GM12878 (cell line): ENCODE results near the gene RAD18. TPM values are rescaled to one million over a fixed set of nuclear protein-coding genes. Genes with fewer than 3 reads are reported as not detected.

Source experiments
- ATAC-seq: fragments of 200-7000 bp; cut with Tn5 transposase; 3 replicates; pipeline ENCODE4 v1.9.1; 2020; ENCODE audit warnings: mild to moderate bottlenecking, moderate library complexity
- BruUV-seq: library from RNA; stranded (reverse); fragments of 400-500 nt; replicated peaks from 2 replicates; lab custom pipeline; 2021; lab: Mats Ljungman, UMichigan
- CTCF ChIA-PET: fragments of 300-600 bp; sonication (Branson Sonifier 250); formaldehyde crosslinking; extraction: SDS; loops from one replicate; lab custom pipeline; 2021; ENCODE audit warnings: inconsistent platforms; lab: Yijun Ruan, JAX
- POLR2A ChIA-PET: fragments of 350-600 bp; formaldehyde crosslinking; extraction: SDS; loops from one replicate; lab custom pipeline; 2021; ENCODE audit warnings: inconsistent platforms; lab: Charles Lee
- RAD21 ChIA-PET: fragments of 300-600 bp; sonication (Branson Sonifier 250); formaldehyde crosslinking; loops from one replicate; lab custom pipeline; 2023; ENCODE audit warnings: antibody characterized with exemption; ENCODE audit not compliant: unreplicated experiment; lab: Charles Lee
- SMC1A ChIA-PET: fragments of 300-600 bp; sonication (Branson Sonifier 250); formaldehyde crosslinking; loops from one replicate; lab custom pipeline; 2023; ENCODE audit not compliant: unreplicated experiment, uncharacterized antibody; lab: Charles Lee
- DNase-seq: peaks from one replicate; pipeline ENCODE4 v3.0.0-alpha.2; 2011; ENCODE audit warnings: low read depth, low spot score
- FAIRE-seq: peaks from 3 replicates; lab custom pipeline; 2011; peaks lifted over from hg19 to GRCh38; lab: Jason Lieb, UNC
- H2AFZ ChIP-seq: 2 replicates; pipeline ENCODE4 v1.6.0; 2011; ENCODE audit warnings: low read depth, low read length, control low read depth; ENCODE audit not compliant: control insufficient read depth
- H3K27ac ChIP-seq: 2 replicates; pipeline ENCODE4 v1.5.1; 2011; ENCODE audit warnings: control low read depth; ENCODE audit not compliant: control insufficient read depth, insufficient read depth
- H3K27me3 ChIP-seq, 2 experiments: replicated peaks in 1 of 2; 2 replicates each; pipeline versions ENCODE4 v1.6.0 to v1.6.1; 2011; ENCODE audit warnings: low read length in 1 of 2; ENCODE audit not compliant: control insufficient read depth in 2 of 2, insufficient read depth in 2 of 2
- H3K36me3 ChIP-seq, 2 experiments: 2 replicates each; pipeline ENCODE4 v1.5.1; 2011; ENCODE audit warnings: low read length in 1 of 2; ENCODE audit not compliant: control insufficient read depth in 2 of 2, insufficient read depth in 2 of 2
- H3K4me1 ChIP-seq: 2 replicates; pipeline ENCODE4 v1.6.1; 2011; ENCODE audit warnings: mild to moderate bottlenecking, low read length, moderate library complexity, mixed read lengths; ENCODE audit not compliant: control insufficient read depth, insufficient read depth
- H3K4me2 ChIP-seq: 2 replicates; pipeline ENCODE4 v1.6.0; 2011; ENCODE audit warnings: control low read depth; ENCODE audit not compliant: control insufficient read depth, insufficient read depth
- H3K4me3 ChIP-seq: fragments of 200-600 bp; sonication (generic); 2 replicates; pipeline ENCODE4 v1.5.1; 2016
- H3K79me2 ChIP-seq: 2 replicates; pipeline ENCODE4 v1.6.0; 2011; ENCODE audit warnings: low read length; ENCODE audit not compliant: control insufficient read depth, insufficient read depth
- H3K9ac ChIP-seq: 2 replicates; pipeline ENCODE4 v1.8.0; 2011; ENCODE audit warnings: low read length, control low read depth, mixed read lengths; ENCODE audit not compliant: control insufficient read depth, insufficient read depth
- H3K9me3 ChIP-seq: replicated peaks from 3 replicates; pipeline ENCODE4 v1.5.1; 2011; ENCODE audit warnings: mild to moderate bottlenecking, low read length; ENCODE audit not compliant: control insufficient read depth, insufficient read depth
- H4K20me1 ChIP-seq: 2 replicates; pipeline ENCODE4 v1.6.0; 2011; ENCODE audit not compliant: control insufficient read depth, insufficient read depth
- EED ChIP-seq: sonication (generic); IDR thresholded peaks from 2 replicates; pipeline ENCODE4 v1.6.1; 2016; ENCODE audit warnings: antibody characterized with exemption, low read depth
- ELK1 ChIP-seq: IDR thresholded peaks from 2 replicates; pipeline ENCODE4 v1.6.1; 2012; ENCODE audit warnings: low read depth, low read length, improper control_type of control experiment
- GABPA ChIP-seq: IDR thresholded peaks from 2 replicates; pipeline ENCODE4 v1.6.1; 2014; ENCODE audit warnings: antibody characterized with exemption, low read depth, mild to moderate bottlenecking, inconsistent platforms
- HDAC2 ChIP-seq: fragments of 200-600 bp; sonication (generic); IDR thresholded peaks from 2 replicates; pipeline ENCODE4 v1.6.1; 2017
- PAX5 ChIP-seq: IDR thresholded peaks from 2 replicates; pipeline ENCODE4 v1.6.1; 2011; ENCODE audit warnings: low read depth, low read length, borderline replicate concordance
- TARDBP ChIP-seq: IDR thresholded peaks from 2 replicates; pipeline ENCODE4 v1.6.1; 2016; ENCODE audit warnings: borderline replicate concordance
- ZNF24 ChIP-seq: fragments of 450-650 bp; IDR thresholded peaks from 2 replicates; pipeline ENCODE4 v1.6.1; 2017; ENCODE audit warnings: antibody characterized with exemption, mild to moderate bottlenecking
- WGBS: methylation state at CpG from one replicate; pipeline ENCODE4 v1.1.6; 2016; ENCODE audit warnings: low lambda C conversion rate; ENCODE audit not compliant: insufficient replicate concordance, insufficient coverage; ENCODE audit errors: missing lambda C conversion rate; 5-methylcytosine and 5-hydroxymethylcytosine counted together
- in situ Hi-C: fragments of 300-500 bp; cut with MboI; formaldehyde crosslinking; loops from 9 replicates; pipeline ENCODE4 v1.14.3; 2018; ENCODE audit warnings: mixed read lengths
- intact Hi-C: fragments of 100-400 bp; cut with micrococcal nuclease; formaldehyde crosslinking; loops from one replicate; pipeline ENCODE4 v1.14.2; 2022; ENCODE audit not compliant: unreplicated experiment
- polyA plus RNA-seq, 11 experiments: library from polyadenylated mRNA; depleted of rRNA in 4 of 11; unstranded in 6 of 11; stranded (reverse) in 5 of 11; fragments of >200 nt; fragmentation: Nextera tagmentation in 4 of 11; fragmentation: Illumina TruSeq in 1 of 11; extraction: Ambion mirVana in 4 of 11; extraction: Trizol in 1 of 11; gene quantifications; 1 replicate in 1 of 11; 2 replicates in 10 of 11; pipeline versions ENCODE4 v1.2.1 to v1.2.3, GENCODE V29; 2011 to 2016; ENCODE audit warnings: inconsistent platforms in 2 of 11, missing spikeins in 2 of 11, low read depth in 1 of 11
- total RNA-seq, 4 experiments: library from RNA; depleted of rRNA in 3 of 4; stranded (reverse); fragments of >200 nt in 3 of 4; fragmentation: Illumina TruSeq in 1 of 4; extraction: Trizol in 1 of 4; gene quantifications; 2 replicates each; pipeline versions ENCODE4 v1.2.1 to v1.2.3, GENCODE V29; 2013 to 2021
- TF ChIP-seq, protein P1 (sequence below): fragments of 450-650 bp; formaldehyde crosslinking; IDR thresholded peaks from 2 replicates; pipeline ENCODE4 v1.4.0; 2022; ENCODE audit warnings: mild to moderate bottlenecking, moderate library complexity
- TF ChIP-seq, protein P2 (sequence below): IDR thresholded peaks from 2 replicates; pipeline ENCODE4 v1.6.1; 2012; ENCODE audit warnings: low read depth, low read length, improper control_type of control experiment

RAD18 gene
- total and polyA plus RNA-seq, 10 of the 15 experiments (the other 5 are each of a cell fraction or from before 2014, with no cell fraction given): 8.7 to 38.6 (median 19.2) TPM

- no peak for DNase-seq
- Histone ChIP-seq H3K4me1 (no peaks in the 10 kb centered on the region), H3K27me3 (no peaks in the 10 kb centered on the region; a peak in 1 of 4 replicates), H3K9me3 (no peaks in the 10 kb centered on the region), H3K79me2 (no peaks in the 10 kb centered on the region), H3K9ac (no peak overlapping the region)
- 52% methylated on average over 36 of the region's 36 CpGs for WGBS
- intact Hi-C loops: no loop called here
- POLR2A ChIA-PET: no interaction called here
- in situ Hi-C loops: no loop called here
- TF ChIP-seq ELK1: no peak
- TF ChIP-seq PAX5: no peak
- no peak for TF ChIP-seq ZNF24
- no peak for TF ChIP-seq HDAC2
- TF ChIP-seq, protein P1, sequence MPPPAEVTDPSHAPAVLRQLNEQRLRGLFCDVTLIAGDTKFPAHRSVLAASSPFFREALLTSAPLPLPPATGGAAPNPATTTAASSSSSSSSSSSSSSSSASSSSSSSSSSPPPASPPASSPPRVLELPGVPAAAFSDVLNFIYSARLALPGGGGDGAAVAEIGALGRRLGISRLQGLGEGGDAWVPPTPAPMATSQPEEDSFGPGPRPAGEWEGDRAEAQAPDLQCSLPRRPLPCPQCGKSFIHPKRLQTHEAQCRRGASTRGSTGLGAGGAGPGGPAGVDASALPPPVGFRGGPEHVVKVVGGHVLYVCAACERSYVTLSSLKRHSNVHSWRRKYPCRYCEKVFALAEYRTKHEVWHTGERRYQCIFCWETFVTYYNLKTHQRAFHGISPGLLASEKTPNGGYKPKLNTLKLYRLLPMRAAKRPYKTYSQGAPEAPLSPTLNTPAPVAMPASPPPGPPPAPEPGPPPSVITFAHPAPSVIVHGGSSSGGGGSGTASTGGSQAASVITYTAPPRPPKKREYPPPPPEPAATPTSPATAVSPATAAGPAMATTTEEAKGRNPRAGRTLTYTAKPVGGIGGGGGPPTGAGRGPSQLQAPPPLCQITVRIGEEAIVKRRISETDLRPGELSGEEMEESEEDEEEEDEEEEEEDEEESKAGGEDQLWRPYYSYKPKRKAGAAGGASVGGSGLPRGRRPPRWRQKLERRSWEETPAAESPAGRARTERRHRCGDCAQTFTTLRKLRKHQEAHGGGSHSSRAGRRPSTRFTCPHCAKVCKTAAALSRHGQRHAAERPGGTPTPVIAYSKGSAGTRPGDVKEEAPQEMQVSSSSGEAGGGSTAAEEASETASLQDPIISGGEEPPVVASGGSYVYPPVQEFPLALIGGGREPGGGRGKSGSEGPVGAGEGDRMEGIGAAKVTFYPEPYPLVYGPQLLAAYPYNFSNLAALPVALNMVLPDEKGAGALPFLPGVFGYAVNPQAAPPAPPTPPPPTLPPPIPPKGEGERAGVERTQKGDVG (CRISPR knock-in tag): no peak
- TF ChIP-seq, protein P2, sequence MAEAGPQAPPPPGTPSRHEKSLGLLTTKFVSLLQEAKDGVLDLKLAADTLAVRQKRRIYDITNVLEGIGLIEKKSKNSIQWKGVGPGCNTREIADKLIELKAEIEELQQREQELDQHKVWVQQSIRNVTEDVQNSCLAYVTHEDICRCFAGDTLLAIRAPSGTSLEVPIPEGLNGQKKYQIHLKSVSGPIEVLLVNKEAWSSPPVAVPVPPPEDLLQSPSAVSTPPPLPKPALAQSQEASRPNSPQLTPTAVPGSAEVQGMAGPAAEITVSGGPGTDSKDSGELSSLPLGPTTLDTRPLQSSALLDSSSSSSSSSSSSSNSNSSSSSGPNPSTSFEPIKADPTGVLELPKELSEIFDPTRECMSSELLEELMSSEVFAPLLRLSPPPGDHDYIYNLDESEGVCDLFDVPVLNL: no peak
- no peak for TF ChIP-seq EED
- TF ChIP-seq TARDBP: no peak
- no peak for TF ChIP-seq GABPA
- TF ChIP-seq, all 136 proteins: peak for 0
- BruUV-seq: no TSS peak
- CTCF ChIA-PET: interaction anchor here (2.3 kb wide), 1 partner anchor 259 kb away, joined by 7 read pairs; the partner anchor contains the start of gene SRGAP3
- H2AFZ ChIP-seq: no peak overlapping the region
- RAD21 ChIA-PET: no interaction called here
- ATAC-seq (no peak), FAIRE-seq (no peak)
- no peak overlapping the region for H3K27ac ChIP-seq
- H3K4me3 ChIP-seq: no peak overlapping the region
- H3K36me3 ChIP-seq: no peaks in the 10 kb centered on the region
- no peak overlapping the region for H3K4me2 ChIP-seq
- no peaks in the 10 kb centered on the region for H4K20me1 ChIP-seq
- SMC1A ChIA-PET: no interaction called here
Measured at GRCh38 chr3:8990266-8991215, 27.3 kb upstream of the RAD18 start.
